CD14-positive monocyte (primary cell): ENCODE measurements around the gene CYRIA. TPM values are rescaled to one million over a fixed set of nuclear protein-coding genes. Genes with fewer than 3 reads are reported as not detected.

Source experiments
- DNase-seq, 3 donors: peaks; one replicate each; pipeline ENCODE4 v3.0.0-alpha.2; 2011 to 2022
- H2AFZ ChIP-seq: 2 replicates; pipeline ENCODE4 v1.6.0; 2012; ENCODE audit warnings: mild to moderate bottlenecking, low read depth, low read length, inconsistent platforms; ENCODE audit not compliant: insufficient read depth, poor library complexity, severe bottlenecking
- H3K27ac ChIP-seq, 2 donors: 1 replicate in 1 of 2; 2 replicates in 1 of 2; pipeline ENCODE4 v1.5.1; 2012 to 2013; ENCODE audit warnings: low read length in 2 of 2, control low read depth in 1 of 2, inconsistent platforms in 1 of 2, low read depth in 1 of 2, mild to moderate bottlenecking in 1 of 2
- H3K27me3 ChIP-seq, 2 donors: one replicate each; pipeline versions ENCODE4 v1.6.0 to v1.6.1; 2011 to 2013; ENCODE audit warnings: low read length in 2 of 2; ENCODE audit not compliant: control insufficient read depth in 2 of 2, insufficient read depth in 2 of 2
- H3K36me3 ChIP-seq, 2 donors: replicated peaks in 1 of 2; 1 replicate in 1 of 2; 2 replicates in 1 of 2; pipeline versions ENCODE4 v1.5.1 to v1.6.1; 2012 to 2013; ENCODE audit warnings: low read length in 2 of 2, control low read depth in 1 of 2, inconsistent platforms in 1 of 2, mild to moderate bottlenecking in 1 of 2; ENCODE audit not compliant: insufficient read depth in 2 of 2, control insufficient read depth in 1 of 2
- H3K4me1 ChIP-seq, 2 donors: 1 replicate in 1 of 2; 2 replicates in 1 of 2; pipeline versions ENCODE4 v1.5.1 to v1.6.1; 2012 to 2013; ENCODE audit warnings: low read length in 2 of 2, control low read depth in 1 of 2, inconsistent platforms in 1 of 2, mild to moderate bottlenecking in 1 of 2, moderate library complexity in 1 of 2; ENCODE audit not compliant: insufficient read depth in 2 of 2, control insufficient read depth in 1 of 2
- H3K4me2 ChIP-seq: replicated peaks from 2 replicates; pipeline ENCODE3; 2012; ENCODE audit warnings: low read length, moderate library complexity, mild to moderate bottlenecking; ENCODE audit not compliant: poor library complexity, severe bottlenecking; ENCODE audit errors: extremely low read depth
- H3K4me3 ChIP-seq, 3 experiments: fragments of 200-600 bp in 1 of 3; sonication (generic) in 1 of 3; replicated peaks in 1 of 3; 1 replicate in 2 of 3; 2 replicates in 1 of 3; pipeline ENCODE4 v1.5.1; 2011 to 2013; ENCODE audit warnings: low read length in 3 of 3, mild to moderate bottlenecking in 3 of 3, control low read depth in 2 of 3, low read depth in 2 of 3, inconsistent platforms in 1 of 3, moderate library complexity in 1 of 3
- H3K79me2 ChIP-seq: 2 replicates; pipeline ENCODE4 v1.6.0; 2012; ENCODE audit warnings: mild to moderate bottlenecking, control low read depth, inconsistent platforms, low read length, moderate library complexity; ENCODE audit not compliant: insufficient read depth
- H3K9ac ChIP-seq: 2 replicates; pipeline ENCODE4 v1.6.0; 2017; ENCODE audit warnings: low read length, mild to moderate bottlenecking; ENCODE audit not compliant: insufficient read depth, poor library complexity, severe bottlenecking
- H3K9me3 ChIP-seq, 2 donors: replicated peaks in 1 of 2; 1 replicate in 1 of 2; 2 replicates in 1 of 2; pipeline versions ENCODE4 v1.5.1 to v1.6.1; 2012 to 2013; ENCODE audit warnings: low read length in 2 of 2, control low read depth in 1 of 2; ENCODE audit not compliant: control insufficient read depth in 1 of 2, insufficient read depth in 1 of 2
- H4K20me1 ChIP-seq: 2 replicates; pipeline ENCODE4 v1.6.0; 2012; ENCODE audit warnings: mild to moderate bottlenecking, low read length, control low read depth, moderate library complexity; ENCODE audit not compliant: insufficient read depth
- H3K27ac Mint-ChIP-seq, 7 donors: one replicate each; pipeline ENCODE4 v1.8.0; 2020; ENCODE audit warnings: mild to moderate bottlenecking in 7 of 7, mixed read lengths in 7 of 7, moderate library complexity in 6 of 7, inconsistent platforms in 2 of 7
- H3K27me3 Mint-ChIP-seq, 3 donors: one replicate each; pipeline ENCODE4 v1.8.0; 2021 to 2022; ENCODE audit warnings: low read depth in 3 of 3, mild to moderate bottlenecking in 3 of 3, mixed read lengths in 3 of 3, moderate library complexity in 3 of 3, inconsistent platforms in 1 of 3
- H3K36me3 Mint-ChIP-seq, 2 donors: one replicate each; pipeline ENCODE4 v1.8.0; 2020; ENCODE audit warnings: mixed read lengths in 2 of 2, inconsistent platforms in 1 of 2, mild to moderate bottlenecking in 1 of 2
- H3K4me1 Mint-ChIP-seq: one replicate; pipeline ENCODE4 v1.8.0; 2020; ENCODE audit warnings: mild to moderate bottlenecking, mixed read lengths
- H3K4me3 Mint-ChIP-seq, 2 donors: one replicate each; pipeline ENCODE4 v1.8.0; 2020; ENCODE audit warnings: mild to moderate bottlenecking in 2 of 2, mixed read lengths in 2 of 2, moderate library complexity in 1 of 2
- H3K9me3 Mint-ChIP-seq, 7 donors: one replicate each; pipeline ENCODE4 v1.8.0; 2020 to 2022; ENCODE audit warnings: mixed read lengths in 7 of 7, mild to moderate bottlenecking in 6 of 7, moderate library complexity in 6 of 7, inconsistent platforms in 2 of 7
- WGBS: methylation state at CpG from one replicate; pipeline ENCODE4 v1.1.5; 2013; ENCODE audit warnings: missing lambda C conversion rate; ENCODE audit not compliant: insufficient coverage; 5-methylcytosine and 5-hydroxymethylcytosine counted together
- intact Hi-C, 2 donors: fragments of 100-400 bp; cut with micrococcal nuclease; formaldehyde crosslinking; loops; one replicate each; pipeline versions ENCODE4 v1.15.0 to v1.15.1; 2023
- polyA minus RNA-seq: library from RNA; depleted of rRNA, polyadenylated mRNA; stranded (reverse); fragments of >200 nt; gene quantifications from 2 replicates; pipeline ENCODE4 v1.2.3, GENCODE V29; 2012
- polyA plus RNA-seq, 3 donors: library from polyadenylated mRNA; depleted of rRNA in 1 of 3; unstranded in 2 of 3; stranded (reverse) in 1 of 3; fragments of 300-500 nt in 2 of 3; fragments of >200 nt in 1 of 3; fragmentation: Illumina TruSeq in 2 of 3; gene quantifications; 1 replicate in 2 of 3; 2 replicates in 1 of 3; pipeline ENCODE4 v1.2.3, GENCODE V29; 2012 to 2021
- total RNA-seq, 12 experiments: library from RNA in 1 of 12; stranded (reverse) in 1 of 12; fragments of 120-200 nt in 1 of 12; gene quantifications; one replicate each; pipeline ENCODE4 v1.2.4 and lab custom pipeline; 2013 to 2026; ENCODE audit warnings: mixed read lengths in 6 of 12, inconsistent platforms in 1 of 12
- TF ChIP-seq, protein P1 (sequence below): fragments of 200-600 bp; IDR thresholded peaks from one replicate; pipeline ENCODE4 v1.8.0; 2022; ENCODE audit warnings: antibody characterized with exemption, mild to moderate bottlenecking

The CYRIA gene
- total RNA-seq (2013), result 58.9 TPM
- polyA plus RNA-seq, result 100 to 1,000 TPM in 1 of 3 donors, 10 to 100 TPM in 2; 55.9 to 101 (median 72.4) TPM
- polyA minus RNA-seq, result 29.4 and 39.5 TPM in 2 replicates
- 120 to 356 (median 280) reads per million in 11 experiments for total RNA-seq (lab: John Stamatoyannopoulos, UW)

DNA sequence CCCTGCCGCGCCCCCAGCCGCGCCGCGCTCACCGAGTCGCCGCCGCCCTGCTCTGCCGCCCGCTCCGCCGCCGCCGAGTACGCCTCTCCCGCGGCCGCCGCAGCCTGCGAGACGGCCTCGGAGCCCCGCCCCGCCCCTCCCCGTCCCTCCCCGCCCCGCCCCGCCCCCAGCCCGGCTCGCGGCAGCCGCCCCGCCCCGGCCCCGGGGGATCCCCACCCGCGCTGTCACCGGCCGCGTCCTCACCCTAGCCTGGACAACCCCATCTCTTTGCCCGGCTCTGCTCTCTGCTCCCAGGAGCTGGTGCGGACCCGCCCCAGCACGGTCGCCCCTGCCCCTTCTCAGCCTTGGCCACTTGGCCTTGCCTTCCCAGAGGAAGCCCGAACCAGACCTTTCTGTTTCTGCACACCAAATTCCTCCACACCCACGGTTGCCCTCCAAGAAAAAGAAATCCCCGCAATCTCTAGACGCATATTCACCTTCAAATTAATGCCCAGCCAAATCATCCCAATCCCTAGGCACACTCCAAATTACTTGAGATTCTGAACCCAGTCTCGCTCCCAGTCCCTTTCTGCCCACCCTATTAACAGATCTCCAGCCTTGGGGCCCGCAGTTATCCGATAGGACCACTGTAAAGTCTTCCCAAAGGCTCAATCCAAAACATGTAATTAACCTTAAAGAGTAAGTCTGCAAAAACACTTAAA lies at the start of gene CYRIA:
Gene CYRIA, minus strand, starts transcription at position 87 of the 701 bp plus-strand sequence. CDS start 77,715 bp downstream, outside the sequence.
- TF ChIP-seq, protein P1, sequence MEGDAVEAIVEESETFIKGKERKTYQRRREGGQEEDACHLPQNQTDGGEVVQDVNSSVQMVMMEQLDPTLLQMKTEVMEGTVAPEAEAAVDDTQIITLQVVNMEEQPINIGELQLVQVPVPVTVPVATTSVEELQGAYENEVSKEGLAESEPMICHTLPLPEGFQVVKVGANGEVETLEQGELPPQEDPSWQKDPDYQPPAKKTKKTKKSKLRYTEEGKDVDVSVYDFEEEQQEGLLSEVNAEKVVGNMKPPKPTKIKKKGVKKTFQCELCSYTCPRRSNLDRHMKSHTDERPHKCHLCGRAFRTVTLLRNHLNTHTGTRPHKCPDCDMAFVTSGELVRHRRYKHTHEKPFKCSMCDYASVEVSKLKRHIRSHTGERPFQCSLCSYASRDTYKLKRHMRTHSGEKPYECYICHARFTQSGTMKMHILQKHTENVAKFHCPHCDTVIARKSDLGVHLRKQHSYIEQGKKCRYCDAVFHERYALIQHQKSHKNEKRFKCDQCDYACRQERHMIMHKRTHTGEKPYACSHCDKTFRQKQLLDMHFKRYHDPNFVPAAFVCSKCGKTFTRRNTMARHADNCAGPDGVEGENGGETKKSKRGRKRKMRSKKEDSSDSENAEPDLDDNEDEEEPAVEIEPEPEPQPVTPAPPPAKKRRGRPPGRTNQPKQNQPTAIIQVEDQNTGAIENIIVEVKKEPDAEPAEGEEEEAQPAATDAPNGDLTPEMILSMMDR, result no peak
- Histone ChIP-seq H4K20me1 (peaks cover 45% of the 10 kb centered on the region), H2AFZ (peak within 1 kb of the TSS; percentile 39), H3K4me3 (peak within 1 kb of the TSS; percentile 70 to 89 (median 84)), H3K4me2 (peak within 1 kb of the TSS; percentile 93), H3K79me2 (peaks cover 46% of the 10 kb centered on the region), H3K36me3 (no peaks in the 10 kb centered on the region), H3K4me1 (peaks cover 37 to 49% of the 10 kb centered on the region in 2 donors), H3K27ac (peak within 1 kb of the TSS; percentile 90), H3K9me3 (no peaks in the 10 kb centered on the region), H3K9ac (peak within 1 kb of the TSS; percentile 88), H3K27me3 (no peaks in the 10 kb centered on the region)
- H3K9me3 Mint-ChIP-seq, result peaks cover 0 to 2% (median 0%) of the 10 kb centered on the region in 7 donors
- H3K4me3 Mint-ChIP-seq, result peak within 1 kb of the TSS; percentile 98 to 99
- intact Hi-C loops, result no loop called here
- peaks cover 5 to 9% (median 7%) of the 10 kb centered on the region in 3 donors for H3K27me3 Mint-ChIP-seq
- peak; percentile 69 to 86 (median 76) for DNase-seq
- H3K27ac Mint-ChIP-seq, result peak within 1 kb of the TSS; percentile 95 to 99 (median 99)
- peaks cover 30 to 32% of the 10 kb centered on the region in 2 donors for H3K36me3 Mint-ChIP-seq
- WGBS, result 1% methylated on average over 17 of the region's 54 CpGs
- peaks cover 48% of the 10 kb centered on the region for H3K4me1 Mint-ChIP-seq

DNA sequence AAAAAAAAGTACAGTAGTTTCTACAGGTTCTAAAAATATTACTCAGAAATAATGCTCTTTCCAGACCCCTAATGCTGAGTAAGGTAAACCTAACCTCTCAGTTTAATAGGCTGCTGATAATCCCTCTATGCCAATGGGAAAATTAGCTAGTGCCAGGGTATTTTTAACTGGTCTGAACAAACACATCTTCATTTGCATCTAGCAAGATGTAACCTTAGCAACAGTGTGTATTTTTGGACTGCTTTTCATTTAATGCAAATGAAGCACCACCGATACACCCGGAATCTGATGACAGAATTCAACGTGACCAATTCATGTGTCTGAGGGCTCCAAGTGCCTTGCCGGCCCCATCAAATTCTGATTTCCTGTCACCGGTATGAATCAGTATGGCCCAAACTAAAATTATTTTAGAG lies 47.4 kb upstream of the CYRIA start:
- H3K27ac ChIP-seq, result no peak overlapping the region
- no peaks in the 10 kb centered on the region for H3K9me3 ChIP-seq
- H3K27me3 ChIP-seq, result no peaks in the 10 kb centered on the region
- DNase-seq, result no peak
- Mint-ChIP-seq H3K4me3 (no peak overlapping the region), H3K9me3 (peaks cover 0 to 2% (median 0%) of the 10 kb centered on the region in 7 donors), H3K27me3 (peaks cover 0 to 2% (median 1%) of the 10 kb centered on the region in 3 donors), H3K36me3 (peaks cover 0 to 3% of the 10 kb centered on the region in 2 donors), H3K4me1 (peaks cover 34% of the 10 kb centered on the region), H3K27ac (no peak overlapping the region)
- H3K4me3 ChIP-seq, result no peak overlapping the region
- 95% methylated on average over 5 of the region's 5 CpGs for WGBS
- H3K9ac ChIP-seq, result no peak overlapping the region
- intact Hi-C loops, result loop anchor here (5.0 kb wide), 2 partner anchors 41 to 51 kb away; no protein-coding TSS in a partner anchor
- H3K4me1 ChIP-seq, result peaks cover 40 to 44% of the 10 kb centered on the region in 2 donors
- H3K79me2 ChIP-seq, result no peaks in the 10 kb centered on the region
- H2AFZ ChIP-seq, result no peak overlapping the region
- H3K4me2 ChIP-seq, result no peak overlapping the region
- H3K36me3 ChIP-seq, result no peaks in the 10 kb centered on the region
- TF ChIP-seq, protein P1, result no peak
- no peaks in the 10 kb centered on the region for H4K20me1 ChIP-seq
